HG03060 (cell line): ENCODE data around the gene FSTL4.
"Not testable (repeated sequence)": the region's sequence is repeated elsewhere in the genome, so short reads cannot be mapped to it uniquely, and the experiment has no call there.

Source experiments
- ATAC-seq: cut with Tn5 transposase; IDR thresholded peaks from one replicate; pipeline ENCODE4 v1.9.1; 2021; ENCODE audit warnings: low read depth, moderate number of reproducible peaks; ENCODE audit not compliant: unreplicated experiment

Gene FSTL4

GRCh38 chr5:133460172-133460758, 152.1 kb downstream of the FSTL4 start:
- ATAC-seq: no peak

GRCh38 chr5:133459474-133460160, 152.7 kb downstream of the FSTL4 start:
- no peak for ATAC-seq

- no peak for ATAC-seq
These were observed 153.9 kb downstream of the FSTL4 start for GRCh38 chr5:133458435-133458834.

- ATAC-seq: no peak
These were observed 154.6 kb downstream of the FSTL4 start for GRCh38 chr5:133457439-133458355.

GRCh38 chr5:133456933-133457402, 155.4 kb downstream of the FSTL4 start:
- no peak for ATAC-seq

- ATAC-seq: no peak
These were observed 156.7 kb downstream of the FSTL4 start for GRCh38 chr5:133455676-133456075.

GRCh38 chr5:133454442-133454841, 157.9 kb downstream of the FSTL4 start:
- no peak for ATAC-seq

GRCh38 chr5:133453831-133454230, 158.5 kb downstream of the FSTL4 start:
- no peak for ATAC-seq

GRCh38 chr5:133453084-133453780, 159.1 kb downstream of the FSTL4 start:
- no peak for ATAC-seq

GRCh38 chr5:133451926-133452325, 160.4 kb downstream of the FSTL4 start:
- no peak for ATAC-seq

GRCh38 chr5:133450286-133450685, 162.1 kb downstream of the FSTL4 start:
- no peak for ATAC-seq

- no peak for ATAC-seq
These were observed 163.2 kb downstream of the FSTL4 start for GRCh38 chr5:133449181-133449580.

GRCh38 chr5:133446440-133446839, 165.9 kb downstream of the FSTL4 start:
- ATAC-seq: no peak

GRCh38 chr5:133445744-133446143, 166.6 kb downstream of the FSTL4 start:
- ATAC-seq: no peak

- not testable (repeated sequence) for ATAC-seq
These were observed 167.1 kb downstream of the FSTL4 start for GRCh38 chr5:133445204-133445603.

- no peak for ATAC-seq
These were observed 167.6 kb downstream of the FSTL4 start for GRCh38 chr5:133444711-133445110.

- ATAC-seq: no peak
These were observed 171.1 kb downstream of the FSTL4 start for GRCh38 chr5:133441166-133441815.

- ATAC-seq: no peak
These were observed 171.8 kb downstream of the FSTL4 start for GRCh38 chr5:133440467-133441115.

- ATAC-seq: no peak
These were observed 172.5 kb downstream of the FSTL4 start for GRCh38 chr5:133439859-133440258.

- no peak for ATAC-seq
These were observed 173.9 kb downstream of the FSTL4 start for GRCh38 chr5:133438487-133438886.
